Thymus (tissue), 11 donors: ENCODE results near the gene WNT5A. TPM values are rescaled to one million over a fixed set of nuclear protein-coding genes. Genes with fewer than 3 reads are reported as not detected.
"Not testable (repeated sequence)": the region's sequence is repeated elsewhere in the genome, so short reads cannot be mapped to it uniquely, and the experiment has no call there.

Experiments
- DNase-seq, 9 donors: peaks; one replicate each; pipeline ENCODE4 v3.0.0-alpha.2; 2013; ENCODE audit warnings: low spot score in 9 of 9, low read depth in 6 of 9, missing footprints in 1 of 9
- H3K27ac ChIP-seq, 2 donors: one replicate each; pipeline ENCODE4 v1.5.1; 2013; ENCODE audit warnings: control low read depth in 1 of 2, low read depth in 1 of 2, low read length in 1 of 2, mild to moderate bottlenecking in 1 of 2, moderate library complexity in 1 of 2
- H3K27me3 ChIP-seq, 2 donors: one replicate each; pipeline ENCODE4 v1.5.1; 2013; ENCODE audit warnings: low read length in 1 of 2; ENCODE audit not compliant: control insufficient read depth in 2 of 2, insufficient read depth in 1 of 2
- H3K36me3 ChIP-seq, 2 donors: one replicate each; pipeline ENCODE4 v1.5.1; 2013; ENCODE audit warnings: low read length in 1 of 2, mild to moderate bottlenecking in 1 of 2, moderate library complexity in 1 of 2; ENCODE audit not compliant: control insufficient read depth in 2 of 2, insufficient read depth in 2 of 2
- H3K4me1 ChIP-seq, 2 donors: one replicate each; pipeline ENCODE4 v1.5.1; 2013; ENCODE audit warnings: low read length in 2 of 2; ENCODE audit not compliant: control insufficient read depth in 2 of 2, insufficient read depth in 2 of 2
- H3K4me3 ChIP-seq, 2 donors: one replicate each; pipeline ENCODE4 v1.5.1; 2013; ENCODE audit warnings: low read length in 2 of 2, control low read depth in 1 of 2, mild to moderate bottlenecking in 1 of 2
- H3K9me3 ChIP-seq, 2 donors: one replicate each; pipeline ENCODE4 v1.5.1; 2013; ENCODE audit warnings: low read length in 1 of 2, mild to moderate bottlenecking in 1 of 2; ENCODE audit not compliant: control insufficient read depth in 2 of 2, insufficient read depth in 1 of 2
- WGBS: extraction: QIAGEN DNeasy Blood & Tissue Kit; methylation state at CpG from one replicate; pipeline ENCODE4 v1.1.7; 2013; 5-methylcytosine and 5-hydroxymethylcytosine counted together
- polyA plus RNA-seq: library from polyadenylated mRNA; stranded (reverse); fragments of 200-250 nt; gene quantifications from one replicate; pipeline ENCODE4 v1.2.3, GENCODE V29; 2013
- total RNA-seq: library from RNA; stranded (reverse); fragments of 120-200 nt; gene quantifications from one replicate; pipeline ENCODE4 v1.2.4, GENCODE V29; 2013
- donor health status: healthy.

Gene WNT5A
- total and polyA plus RNA-seq, 2 donors, result 2.9 to 5.5 TPM

DNA sequence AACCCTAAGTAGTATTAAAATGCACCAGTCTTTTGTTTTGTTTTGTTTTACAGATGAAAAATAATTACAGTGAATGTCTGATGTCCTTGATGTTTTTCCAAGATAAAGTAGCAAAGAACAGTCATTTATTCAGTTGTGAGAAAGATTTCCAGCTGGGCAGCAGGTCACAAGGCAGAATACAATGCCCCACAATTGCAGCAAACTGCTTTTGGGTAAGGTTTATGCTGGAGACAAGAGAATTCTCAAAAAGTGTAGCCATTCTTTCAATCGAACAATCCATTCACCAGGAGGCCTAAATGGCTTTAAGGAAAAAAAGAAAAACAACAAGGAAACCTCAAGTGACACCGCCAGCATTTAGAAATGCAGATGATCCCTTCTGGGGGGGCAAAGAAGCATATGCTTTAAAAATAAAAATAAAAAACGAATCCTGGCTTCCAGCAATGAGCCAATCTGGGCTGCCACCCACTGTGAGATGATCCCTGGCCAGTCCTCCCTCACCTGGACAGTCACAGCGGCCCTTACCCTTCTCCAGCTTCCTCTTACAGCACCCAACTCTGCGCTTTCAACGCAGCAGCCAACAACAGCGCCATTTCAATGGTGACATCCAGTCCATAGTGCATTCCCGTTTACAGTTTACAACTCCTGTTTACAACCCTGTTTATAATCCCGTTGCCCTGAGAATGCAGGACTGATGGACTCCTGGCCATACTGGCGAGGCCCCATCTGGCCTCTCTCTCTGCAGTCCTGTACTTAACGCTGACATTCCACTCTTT lies 25.7 kb upstream of the WNT5A start:
- Histone ChIP-seq H3K27me3 (no peaks in the 10 kb centered on the region), H3K4me1 (peaks cover 0 to 8% of the 10 kb centered on the region in 2 donors), H3K36me3 (no peaks in the 10 kb centered on the region), H3K4me3 (no peak overlapping the region), H3K9me3 (no peaks in the 10 kb centered on the region), H3K27ac (no peak overlapping the region)
- 69% methylated on average over 11 of the region's 11 CpGs for WGBS
- no peak for DNase-seq

DNA sequence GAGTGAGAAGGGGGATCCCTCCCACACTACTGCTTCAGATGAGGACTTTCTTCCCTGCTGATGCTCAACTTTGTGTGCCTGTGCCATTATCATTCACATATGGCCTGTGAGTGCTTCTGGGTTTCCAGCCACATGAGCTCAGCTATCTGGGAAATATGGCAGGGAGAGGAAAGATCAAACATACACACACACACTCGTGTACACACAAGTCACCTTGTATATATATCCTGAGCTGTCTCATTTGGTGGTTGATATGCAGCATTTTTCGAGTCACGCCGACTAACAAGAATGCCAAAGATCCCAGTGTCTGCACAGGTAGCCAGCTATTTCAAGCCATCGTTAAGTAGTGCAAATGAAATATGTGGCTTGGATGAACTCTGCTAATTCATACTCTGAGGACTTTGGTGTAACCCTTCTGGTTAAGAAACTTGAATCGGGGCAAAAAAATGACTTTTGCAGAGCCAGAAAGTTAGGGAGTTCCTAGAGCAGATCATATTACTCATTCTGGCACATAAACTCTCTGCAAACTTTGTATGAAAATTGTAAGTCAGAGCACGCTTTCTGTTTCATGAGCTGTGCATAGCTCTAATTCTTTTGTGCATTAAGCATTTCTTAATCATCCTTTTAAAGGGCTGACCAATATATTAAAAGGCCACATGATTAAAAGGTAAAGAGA lies 24.9 kb upstream of the WNT5A start:
- H3K4me1 ChIP-seq, result peaks cover 0 to 8% of the 10 kb centered on the region in 2 donors
- no peaks in the 10 kb centered on the region for H3K36me3 ChIP-seq

DNA sequence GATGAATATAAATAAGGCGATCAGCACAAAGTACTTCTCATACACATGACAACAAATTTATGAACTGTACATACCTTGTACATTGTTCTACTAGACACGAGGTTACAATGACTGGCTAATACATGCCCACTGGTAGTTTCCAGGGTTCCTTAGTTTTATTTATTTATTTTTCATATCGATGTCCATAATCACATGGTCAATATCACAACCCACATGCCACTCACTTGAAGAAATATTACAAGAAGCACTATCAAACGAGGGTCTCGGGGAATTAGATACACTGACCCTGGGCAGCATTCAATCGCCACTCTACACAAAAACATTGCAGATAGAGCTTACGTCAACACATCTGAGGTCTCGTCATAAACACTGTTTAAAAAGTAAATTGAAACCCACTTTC lies 21.2 kb upstream of the WNT5A start:
- Histone ChIP-seq H3K27me3 (no peaks in the 10 kb centered on the region), H3K4me1 (peaks cover 0 to 2% of the 10 kb centered on the region in 2 donors), H3K27ac (no peak overlapping the region), H3K36me3 (no peaks in the 10 kb centered on the region), H3K4me3 (no peak overlapping the region), H3K9me3 (no peaks in the 10 kb centered on the region)
- 96% methylated on average over 8 of the region's 8 CpGs for WGBS
- no peak for DNase-seq

More for the DNA sequence above, 24.9 kb upstream of the WNT5A start:
- no peaks in the 10 kb centered on the region for H3K27me3 ChIP-seq
- H3K9me3 ChIP-seq, result no peaks in the 10 kb centered on the region
- DNase-seq, result no peak
- H3K4me3 ChIP-seq, result no peak overlapping the region
- 91% methylated on average over 7 of the region's 7 CpGs for WGBS
- H3K27ac ChIP-seq, result peak overlapping the region in 1 of 2 donors; percentile 18

GRCh38 chr3:55507808-55508207 lies 20.7 kb upstream of the WNT5A start:
- no peaks in the 10 kb centered on the region for H3K27me3 ChIP-seq

DNA sequence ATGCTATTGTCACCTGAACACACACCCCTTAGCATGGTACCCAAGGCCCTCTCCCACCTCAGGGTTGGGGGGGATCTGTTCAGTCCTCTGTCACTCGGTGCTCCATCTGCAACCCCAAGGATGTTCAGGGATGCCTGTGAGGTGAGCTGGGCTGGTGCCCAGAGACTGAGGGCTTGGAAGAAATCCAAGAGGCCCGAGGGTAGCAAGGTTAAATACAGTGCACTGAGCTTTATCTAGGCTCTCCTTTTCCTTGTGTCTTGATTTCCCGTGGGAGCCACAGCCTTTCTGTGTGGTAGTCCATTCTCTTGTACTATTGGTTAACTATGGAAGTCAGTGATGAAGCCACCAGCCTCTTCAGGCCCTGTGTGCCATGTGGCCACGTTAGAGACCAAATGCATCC lies 18.7 kb upstream of the WNT5A start:
- WGBS, result 92% methylated on average over 4 of the region's 4 CpGs
- Histone ChIP-seq H3K9me3 (no peaks in the 10 kb centered on the region), H3K27me3 (no peaks in the 10 kb centered on the region), H3K4me3 (no peak overlapping the region), H3K36me3 (no peaks in the 10 kb centered on the region), H3K4me1 (no peaks in the 10 kb centered on the region), H3K27ac (no peak overlapping the region)
- no peak for DNase-seq

More at GRCh38 chr3:55507808-55508207, 20.7 kb upstream of the WNT5A start:
- Histone ChIP-seq H3K4me3 (no peak overlapping the region), H3K4me1 (peaks cover 0 to under 1% of the 10 kb centered on the region in 2 donors), H3K9me3 (no peaks in the 10 kb centered on the region), H3K27ac (no peak overlapping the region), H3K36me3 (no peaks in the 10 kb centered on the region)
- DNase-seq, result no peak
- 96% methylated on average over 1 of the region's 1 CpG for WGBS

DNA sequence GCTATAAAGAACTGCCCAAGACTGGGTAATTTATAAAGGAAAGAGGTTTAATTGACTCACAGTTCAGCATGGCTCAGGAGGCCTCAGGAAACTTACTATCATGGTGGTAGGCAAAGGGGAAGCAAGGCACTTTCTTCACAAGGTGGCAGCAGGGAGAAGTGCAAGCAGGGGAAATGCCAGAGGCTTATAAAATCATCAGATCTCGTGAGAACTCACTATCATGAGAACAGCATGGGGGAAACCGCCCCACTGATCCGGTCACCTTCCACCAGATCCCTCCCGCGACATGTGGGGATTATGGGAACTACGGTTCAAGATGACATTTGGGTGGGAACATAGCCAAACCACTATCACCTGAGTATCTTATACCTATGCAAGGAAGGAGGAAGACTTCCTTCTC lies 18.0 kb upstream of the WNT5A start:
- not testable (repeated sequence) for H3K4me1 ChIP-seq, H3K27ac ChIP-seq, H3K4me3 ChIP-seq, H3K36me3 ChIP-seq, H3K9me3 ChIP-seq, H3K27me3 ChIP-seq
- 68% methylated on average over 6 of the region's 6 CpGs for WGBS
- peak in 3 of 9 donors; percentile 56 to 81 (median 61) for DNase-seq

DNA sequence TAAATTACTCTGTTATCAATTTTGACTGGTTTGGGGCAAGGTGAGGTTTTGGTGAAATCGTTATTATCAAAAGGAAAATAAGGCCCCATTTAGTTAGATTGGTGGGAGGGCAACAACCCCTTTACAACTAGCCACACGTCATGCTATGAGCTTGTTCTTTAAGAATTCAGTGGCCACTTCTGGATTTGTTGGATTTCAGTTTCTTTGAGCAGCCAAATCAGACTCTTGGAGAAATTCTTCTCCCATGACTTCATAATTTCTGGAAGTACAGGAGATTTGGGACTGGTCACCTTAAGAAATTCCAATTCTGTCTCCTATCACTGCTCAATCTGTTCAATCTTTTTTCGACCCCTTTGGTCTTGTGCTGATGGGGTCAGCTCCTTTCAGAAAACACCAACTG lies 14.8 kb upstream of the WNT5A start:
- WGBS, result 96% methylated on average over 3 of the region's 3 CpGs
- Histone ChIP-seq H3K4me3 (no peak overlapping the region), H3K36me3 (no peaks in the 10 kb centered on the region), H3K9me3 (no peaks in the 10 kb centered on the region), H3K4me1 (no peaks in the 10 kb centered on the region), H3K27ac (no peak overlapping the region), H3K27me3 (no peaks in the 10 kb centered on the region)
- DNase-seq, result no peak

- 85% methylated on average over 5 of the region's 5 CpGs for WGBS
- DNase-seq, result no peak
- Histone ChIP-seq H3K36me3 (no peaks in the 10 kb centered on the region), H3K27me3 (no peaks in the 10 kb centered on the region), H3K4me1 (no peaks in the 10 kb centered on the region), H3K9me3 (no peaks in the 10 kb centered on the region), H3K27ac (no peak overlapping the region), H3K4me3 (no peak overlapping the region)
These were observed 13.6 kb upstream of the WNT5A start for GRCh38 chr3:55500555-55501330.

GRCh38 chr3:55498520-55498919 lies 11.4 kb upstream of the WNT5A start:
- no peak overlapping the region for H3K4me3 ChIP-seq
- no peaks in the 10 kb centered on the region for H3K36me3 ChIP-seq
- WGBS, result 88% methylated on average over 4 of the region's 4 CpGs
- no peak overlapping the region for H3K27ac ChIP-seq
- H3K9me3 ChIP-seq, result no peaks in the 10 kb centered on the region
- H3K4me1 ChIP-seq, result no peaks in the 10 kb centered on the region
- H3K27me3 ChIP-seq, result no peaks in the 10 kb centered on the region
- no peak for DNase-seq
